GM12872 (cell line): ENCODE data around the gene PHTF2.

ENCODE experiments used
- CTCF ChIP-seq: IDR thresholded peaks from 3 replicates; pipeline ENCODE4 v1.5.1; 2011; ENCODE audit warnings: low read depth, mild to moderate bottlenecking, low read length, moderate library complexity; ENCODE audit not compliant: insufficient read depth

Gene PHTF2

GRCh38 chr7:77796109-77796508 lies 2.5 kb upstream of the PHTF2 start:
- no peak for TF ChIP-seq CTCF

- no peak for TF ChIP-seq CTCF
Measured at GRCh38 chr7:77796960-77797359, 1.6 kb upstream of the PHTF2 start.

- TF ChIP-seq CTCF, result no peak
Measured at GRCh38 chr7:77797734-77798393, 709 bp upstream of the PHTF2 start.

- TF ChIP-seq CTCF, result no peak
Measured at GRCh38 chr7:77799078-77799964, 748 bp downstream of the PHTF2 start.

- no peak for TF ChIP-seq CTCF
Measured at GRCh38 chr7:77800158-77800557, 1.6 kb downstream of the PHTF2 start.

GRCh38 chr7:77800730-77801129 lies 2.2 kb downstream of the PHTF2 start:
- no peak for TF ChIP-seq CTCF

- no peak for TF ChIP-seq CTCF
Measured at GRCh38 chr7:77802557-77803405, 4.2 kb downstream of the PHTF2 start.
